ENCODE results near the gene IL16. TPM values are rescaled to one million over a fixed set of nuclear protein-coding genes. Genes with fewer than 3 reads are reported as not detected.

IL16 gene
- total RNA-seq, 1 experiment from 2014 or later: 1.8 TPM

DNA sequence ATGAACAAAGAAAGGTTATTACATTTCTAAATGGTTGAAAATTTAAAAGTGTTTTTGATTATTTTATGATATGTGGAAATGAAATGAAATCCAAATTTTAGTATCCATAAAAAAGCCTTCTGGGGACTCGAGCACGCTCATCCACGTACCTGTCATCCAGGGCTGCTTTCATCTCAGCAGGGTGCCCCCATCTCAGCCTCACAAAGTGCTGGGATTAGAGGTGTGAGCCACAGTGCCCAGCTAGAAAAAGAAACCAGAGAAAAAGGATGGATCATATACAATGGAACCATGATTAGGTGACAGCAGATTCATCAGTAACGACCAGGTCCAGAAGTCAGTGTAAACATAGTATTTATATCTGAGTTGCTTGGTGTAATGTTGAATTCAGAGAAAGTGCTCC lies 77.6 kb downstream of the IL16 start:
- Histone ChIP-seq H3K36me3 (ENCODE audit: insufficient read depth, low read length, poor library complexity, severe bottlenecking) (no peaks in the 10 kb centered on the region), H3K9me3 (ENCODE audit: low read depth, low read length, poor library complexity, severe bottlenecking) (peaks cover 6% of the 10 kb centered on the region), H3K4me1 (ENCODE audit: insufficient read depth, low read length, poor library complexity, severe bottlenecking) (no peaks in the 10 kb centered on the region), H3K27me3 (replicated peaks; ENCODE audit: insufficient read depth, low read depth, low read length, poor library complexity) (no peaks in the 10 kb centered on the region), H3K4me3 (ENCODE audit: low read depth, low read length, poor library complexity, severe bottlenecking) (no peak overlapping the region), H3K27ac (ENCODE audit: low read depth, low read length, poor library complexity, severe bottlenecking) (no peak overlapping the region)
- no peak for TF ChIP-seq EZH2 (IDR thresholded peaks at IDR 0.05; ENCODE audit: borderline replicate concordance, low read depth, low read length, poor library complexity, severe bottlenecking)
- no peak for TF ChIP-seq CTCF (conservative IDR thresholded peaks at IDR 0.05; ENCODE audit: low read depth, low read length)
- ChIA-PET POLR2A (ENCODE audit: low non-redundant PET) (no interaction called here), CTCF (interaction anchor here (1.4 to 1.9 kb wide), 3 partner anchors 8 to 126 kb away, joined by 4 to 17 read pairs (median 15); no protein-coding TSS in a partner anchor)
- no TSS peak for BruUV-seq (replicated peaks)
- intact Hi-C loops (cut with micrococcal nuclease; ENCODE audit: unreplicated experiment): loop anchor here (5.0 to 10.0 kb wide), 2 partner anchors 201 to 918 kb away; no protein-coding TSS in a partner anchor
- no peak for DNase-seq (ENCODE audit: low spot score)

DNA sequence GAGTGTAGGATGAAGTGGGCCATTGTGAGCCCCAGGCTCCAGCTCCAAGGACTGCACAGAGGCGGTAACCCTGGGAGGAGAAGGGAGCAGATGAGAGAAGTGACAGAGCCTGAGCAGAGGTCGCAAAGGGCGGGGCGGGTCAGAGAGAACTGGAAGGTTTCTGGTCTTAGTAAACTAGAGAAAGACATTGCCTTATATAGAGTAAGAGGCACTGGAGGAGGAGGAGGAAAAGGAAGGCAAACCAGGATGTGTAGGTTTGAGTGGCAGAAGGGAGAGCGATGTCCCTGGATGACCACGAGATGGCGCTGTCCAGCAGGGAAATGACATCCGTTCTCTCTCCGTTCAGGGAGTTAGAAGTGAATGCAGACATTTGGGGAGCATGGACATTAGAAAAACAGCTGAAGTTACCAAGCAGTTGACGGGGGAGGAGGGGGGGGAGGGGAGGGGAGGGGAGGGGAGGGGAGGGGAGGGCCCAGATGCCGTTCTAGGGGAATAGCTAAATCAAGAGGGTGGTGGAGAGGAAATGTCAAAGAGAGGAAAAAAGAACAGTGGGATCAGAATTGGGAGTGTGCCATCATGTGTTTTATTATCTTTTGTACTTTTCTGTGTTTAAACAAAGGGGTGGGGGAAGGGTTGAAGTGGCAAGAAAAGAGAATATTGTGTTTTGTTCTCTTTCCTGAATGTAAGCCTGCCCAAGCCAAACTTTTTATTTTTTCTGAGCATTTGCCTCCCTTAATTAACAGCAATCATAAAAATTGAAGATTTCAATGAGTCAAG lies 78.4 kb downstream of the IL16 start:
- no peaks in the 10 kb centered on the region for H3K4me1 ChIP-seq (ENCODE audit: insufficient read depth, low read length, poor library complexity, severe bottlenecking)
- TF ChIP-seq CTCF (conservative IDR thresholded peaks at IDR 0.05; ENCODE audit: low read depth, low read length): peak; percentile 80
- TF ChIP-seq EZH2 (IDR thresholded peaks at IDR 0.05; ENCODE audit: borderline replicate concordance, low read depth, low read length, poor library complexity, severe bottlenecking): no peak
- POLR2A ChIA-PET (ENCODE audit: low non-redundant PET): no interaction called here
- H3K27me3 ChIP-seq (replicated peaks; ENCODE audit: insufficient read depth, low read depth, low read length, poor library complexity): no peaks in the 10 kb centered on the region
- no peak overlapping the region for H3K4me3 ChIP-seq (ENCODE audit: low read depth, low read length, poor library complexity, severe bottlenecking)
- no peak overlapping the region for H3K27ac ChIP-seq (ENCODE audit: low read depth, low read length, poor library complexity, severe bottlenecking)
- no peaks in the 10 kb centered on the region for H3K36me3 ChIP-seq (ENCODE audit: insufficient read depth, low read length, poor library complexity, severe bottlenecking)
- no TSS peak for BruUV-seq (replicated peaks)
- peaks cover 6% of the 10 kb centered on the region for H3K9me3 ChIP-seq (ENCODE audit: low read depth, low read length, poor library complexity, severe bottlenecking)
- intact Hi-C loops (cut with micrococcal nuclease; ENCODE audit: unreplicated experiment): loop anchor here (1.0 to 10.0 kb wide), 4 partner anchors 47 to 917 kb away; partner anchors contain the start of gene STARD5
- peak; percentile 85 for DNase-seq (ENCODE audit: low spot score)
- CTCF ChIA-PET: interaction anchor here (0.6 to 1.9 kb wide), 8 partner anchors 9 to 126 kb away, joined by 3 to 17 read pairs (median 4); no protein-coding TSS in a partner anchor

DNA sequence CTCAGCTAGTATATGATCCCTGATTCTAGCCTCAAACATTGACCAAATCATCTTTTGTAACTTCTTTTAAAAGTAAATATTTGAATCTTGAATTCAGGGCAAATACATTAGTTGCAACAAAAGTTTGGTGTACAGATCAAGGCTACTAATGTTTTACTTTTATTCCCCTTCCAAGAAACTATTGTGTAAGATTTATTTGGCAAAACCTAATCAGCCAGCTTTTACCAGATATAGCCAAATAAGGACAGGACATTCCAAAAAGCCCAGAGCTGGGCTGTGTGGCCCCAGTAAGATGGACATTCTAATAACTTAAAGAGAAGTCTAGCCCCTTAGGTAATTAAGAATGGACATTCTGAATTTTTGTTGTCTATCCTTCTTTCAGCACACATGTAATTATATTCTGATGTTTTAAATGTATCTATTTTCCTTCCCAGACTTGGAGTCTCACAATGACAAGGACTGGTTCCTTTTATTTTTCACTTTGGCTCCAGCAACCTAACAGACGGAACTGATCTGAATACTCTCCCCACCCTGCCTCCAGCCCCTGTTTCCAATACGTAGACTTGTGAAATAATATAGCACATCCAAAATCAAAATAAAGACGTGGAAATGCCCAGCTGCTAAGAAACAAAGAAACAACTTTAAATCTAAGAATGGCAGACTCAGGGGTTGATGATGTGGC lies 79.2 kb downstream of the IL16 start:
- no peak for DNase-seq (ENCODE audit: low spot score)
- TF ChIP-seq EZH2 (IDR thresholded peaks at IDR 0.05; ENCODE audit: borderline replicate concordance, low read depth, low read length, poor library complexity, severe bottlenecking) (no peak), CTCF (conservative IDR thresholded peaks at IDR 0.05; ENCODE audit: low read depth, low read length) (no peak)
- no TSS peak for BruUV-seq (replicated peaks)
- Histone ChIP-seq H3K36me3 (ENCODE audit: insufficient read depth, low read length, poor library complexity, severe bottlenecking) (no peaks in the 10 kb centered on the region), H3K27me3 (replicated peaks; ENCODE audit: insufficient read depth, low read depth, low read length, poor library complexity) (no peaks in the 10 kb centered on the region), H3K27ac (ENCODE audit: low read depth, low read length, poor library complexity, severe bottlenecking) (no peak overlapping the region), H3K9me3 (ENCODE audit: low read depth, low read length, poor library complexity, severe bottlenecking) (peaks cover 6% of the 10 kb centered on the region), H3K4me1 (ENCODE audit: insufficient read depth, low read length, poor library complexity, severe bottlenecking) (no peaks in the 10 kb centered on the region), H3K4me3 (ENCODE audit: low read depth, low read length, poor library complexity, severe bottlenecking) (no peak overlapping the region)
- intact Hi-C loops (cut with micrococcal nuclease; ENCODE audit: unreplicated experiment): loop anchor here (1.0 to 10.0 kb wide), 3 partner anchors 46 to 199 kb away; partner anchors contain the start of gene STARD5
- ChIA-PET CTCF (interaction anchor here (0.6 to 1.9 kb wide), 7 partner anchors 8 to 125 kb away, joined by 3 to 17 read pairs (median 3); no protein-coding TSS in a partner anchor), POLR2A (ENCODE audit: low non-redundant PET) (no interaction called here)
